Effector memory CD8-positive, alpha-beta T cell (primary cell): ENCODE results near the gene SHROOM2.

Experiments used
- ATAC-seq: fragments of 150-1000 bp; cut with Tn5 transposase; replicated peaks from 2 replicates; pipeline ENCODE4 v1.10.0; 2021; ENCODE audit warnings: mild to moderate bottlenecking, moderate library complexity
- DNase-seq, 3 experiments: peaks; one replicate each; pipeline ENCODE4 v3.0.0; 2021
- H3K27ac Mint-ChIP-seq, 2 donors: one replicate each; pipeline ENCODE4 v1.8.0; 2022; ENCODE audit warnings: mild to moderate bottlenecking in 2 of 2, mixed read lengths in 2 of 2, moderate library complexity in 2 of 2
- H3K27me3 Mint-ChIP-seq, 2 donors: one replicate each; pipeline ENCODE4 v1.8.0; 2022; ENCODE audit warnings: mixed read lengths in 2 of 2
- H3K36me3 Mint-ChIP-seq: one replicate; pipeline ENCODE4 v1.8.0; 2022; ENCODE audit warnings: mild to moderate bottlenecking, moderate library complexity, mixed read lengths; ENCODE audit not compliant: insufficient read depth
- H3K4me1 Mint-ChIP-seq, 2 donors: one replicate each; pipeline ENCODE4 v1.8.0; 2022; ENCODE audit warnings: low read depth in 2 of 2, mixed read lengths in 2 of 2
- H3K4me3 Mint-ChIP-seq, 2 donors: one replicate each; pipeline ENCODE4 v1.8.0; 2022; ENCODE audit warnings: mild to moderate bottlenecking in 2 of 2, mixed read lengths in 2 of 2, moderate library complexity in 2 of 2
- H3K9me3 Mint-ChIP-seq, 2 donors: one replicate each; pipeline ENCODE4 v1.8.0; 2022; ENCODE audit warnings: mixed read lengths in 2 of 2

Gene SHROOM2

GRCh38 chrX:9983846-9984245 is 197.6 kb downstream of the SHROOM2 start:
- peaks cover 0 to 9% of the 10 kb centered on the region in 2 donors for H3K27me3 Mint-ChIP-seq

DNA sequence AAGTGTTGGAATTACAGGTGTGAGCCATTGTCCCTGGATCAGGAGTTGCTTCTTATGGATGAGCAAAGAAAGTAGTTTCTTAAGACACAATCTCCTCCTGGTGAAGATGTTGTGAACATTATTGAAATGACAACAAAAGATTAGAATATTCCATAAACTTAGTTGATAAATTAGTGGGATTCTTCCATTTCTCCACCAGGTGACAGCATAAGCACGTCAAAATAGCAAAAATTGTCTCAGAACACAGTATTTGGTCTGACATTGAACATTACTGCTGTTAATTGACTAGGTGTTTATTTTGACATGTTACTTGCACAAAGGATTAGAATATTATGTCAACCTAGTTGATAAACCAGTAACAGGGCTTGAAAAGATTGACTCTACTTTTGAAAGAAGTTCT is 202.5 kb downstream of the SHROOM2 start:
- H3K27ac Mint-ChIP-seq, result no peak overlapping the region
- H3K4me1 Mint-ChIP-seq, result no peaks in the 10 kb centered on the region
- ATAC-seq (no peak), DNase-seq (no peak)
- H3K27me3 Mint-ChIP-seq, result peaks cover 0 to 9% of the 10 kb centered on the region in 2 donors
- no peaks in the 10 kb centered on the region for H3K9me3 Mint-ChIP-seq
- H3K36me3 Mint-ChIP-seq, result no peaks in the 10 kb centered on the region
- no peak overlapping the region for H3K4me3 Mint-ChIP-seq

More at GRCh38 chrX:9983846-9984245, 197.6 kb downstream of the SHROOM2 start:
- ATAC-seq (no peak), DNase-seq (no peak)
- Mint-ChIP-seq H3K36me3 (no peaks in the 10 kb centered on the region), H3K4me3 (no peak overlapping the region), H3K9me3 (no peaks in the 10 kb centered on the region), H3K27ac (no peak overlapping the region), H3K4me1 (no peaks in the 10 kb centered on the region)

GRCh38 chrX:9992061-9992460 is 205.8 kb downstream of the SHROOM2 start:
- no peaks in the 10 kb centered on the region for H3K9me3 Mint-ChIP-seq
- ATAC-seq, result no peak
- no peaks in the 10 kb centered on the region for H3K36me3 Mint-ChIP-seq
- no peak for DNase-seq
- no peak overlapping the region for H3K27ac Mint-ChIP-seq
- no peaks in the 10 kb centered on the region for H3K27me3 Mint-ChIP-seq
- H3K4me3 Mint-ChIP-seq, result no peak overlapping the region
- no peaks in the 10 kb centered on the region for H3K4me1 Mint-ChIP-seq

- DNase-seq, result no peak
- no peak for ATAC-seq
- Mint-ChIP-seq H3K27ac (no peak overlapping the region), H3K9me3 (no peaks in the 10 kb centered on the region), H3K27me3 (no peaks in the 10 kb centered on the region), H3K4me1 (peaks cover 0 to 2% of the 10 kb centered on the region in 2 donors), H3K36me3 (no peaks in the 10 kb centered on the region), H3K4me3 (no peak overlapping the region)
Measured at GRCh38 chrX:9992724-9993123, 206.5 kb downstream of the SHROOM2 start.

GRCh38 chrX:9995855-9996339 is 209.7 kb downstream of the SHROOM2 start:
- Mint-ChIP-seq H3K4me1 (peaks cover 0 to 2% of the 10 kb centered on the region in 2 donors), H3K27ac (no peak overlapping the region), H3K4me3 (no peak overlapping the region), H3K36me3 (no peaks in the 10 kb centered on the region), H3K27me3 (no peaks in the 10 kb centered on the region), H3K9me3 (no peaks in the 10 kb centered on the region)
- DNase-seq (peak; percentile 71 to 76 (median 73)), ATAC-seq (peak; percentile 82)

- H3K27ac Mint-ChIP-seq, result peak overlapping the region in 1 of 2 donors; percentile 83
- H3K4me1 Mint-ChIP-seq, result peaks cover 0 to 2% of the 10 kb centered on the region in 2 donors
Measured at GRCh38 chrX:9997041-9997440, 210.8 kb downstream of the SHROOM2 start.

GRCh38 chrX:9997524-9997923 is 211.3 kb downstream of the SHROOM2 start:
- Mint-ChIP-seq H3K36me3 (no peaks in the 10 kb centered on the region), H3K4me3 (no peak overlapping the region), H3K27me3 (no peaks in the 10 kb centered on the region), H3K27ac (peak overlapping the region in 1 of 2 donors; percentile 83), H3K9me3 (no peaks in the 10 kb centered on the region), H3K4me1 (peaks cover 0 to 2% of the 10 kb centered on the region in 2 donors)
- ATAC-seq (peak; percentile 79), DNase-seq (no peak)

More at GRCh38 chrX:9997041-9997440, 210.8 kb downstream of the SHROOM2 start:
- H3K9me3 Mint-ChIP-seq, result no peaks in the 10 kb centered on the region
- no peak overlapping the region for H3K4me3 Mint-ChIP-seq
- no peaks in the 10 kb centered on the region for H3K27me3 Mint-ChIP-seq
- no peaks in the 10 kb centered on the region for H3K36me3 Mint-ChIP-seq
- no peak for DNase-seq
- ATAC-seq, result no peak
